Limb (tissue), 2 donors: ENCODE measurements around the gene SOBP.

Experiments used
- DNase-seq, 2 donors: peaks; one replicate each; pipeline ENCODE4 v3.0.0-alpha.2; 2016; ENCODE audit errors: extremely low spot score in 2 of 2

The SOBP gene

GRCh38 chr6:107584726-107585125 lies 94.8 kb downstream of the SOBP start:
- DNase-seq, result no peak

- DNase-seq, result peak in 1 of 2 donors; percentile 38
These were observed 96.0 kb downstream of the SOBP start for GRCh38 chr6:107585815-107586435.

- DNase-seq, result no peak
These were observed 97.5 kb downstream of the SOBP start for GRCh38 chr6:107587451-107587850.

- DNase-seq, result no peak
These were observed 99.3 kb downstream of the SOBP start for GRCh38 chr6:107589199-107589598.

GRCh38 chr6:107589934-107590333 lies 100.0 kb downstream of the SOBP start:
- no peak for DNase-seq

- no peak for DNase-seq
These were observed 100.5 kb downstream of the SOBP start for GRCh38 chr6:107590378-107590777.

GRCh38 chr6:107591346-107591745 lies 101.4 kb downstream of the SOBP start:
- no peak for DNase-seq

GRCh38 chr6:107592806-107593205 lies 102.9 kb downstream of the SOBP start:
- no peak for DNase-seq

- no peak for DNase-seq
These were observed 104.8 kb downstream of the SOBP start for GRCh38 chr6:107594736-107595135.

- DNase-seq, result no peak
These were observed 108.2 kb downstream of the SOBP start for GRCh38 chr6:107598091-107598490.

GRCh38 chr6:107599043-107599442 lies 109.1 kb downstream of the SOBP start:
- no peak for DNase-seq

GRCh38 chr6:107600121-107600520 lies 110.2 kb downstream of the SOBP start:
- no peak for DNase-seq

GRCh38 chr6:107600936-107601335 lies 111.0 kb downstream of the SOBP start:
- peak; percentile 47 to 73 for DNase-seq

GRCh38 chr6:107601406-107601805 lies 111.5 kb downstream of the SOBP start:
- no peak for DNase-seq

- DNase-seq, result no peak
These were observed 112.5 kb downstream of the SOBP start for GRCh38 chr6:107602321-107603005.

GRCh38 chr6:107603006-107603370 lies 113.1 kb downstream of the SOBP start:
- DNase-seq, result no peak

- no peak for DNase-seq
These were observed 114.6 kb downstream of the SOBP start for GRCh38 chr6:107604549-107604948.

GRCh38 chr6:107606407-107606806 lies 116.5 kb downstream of the SOBP start:
- DNase-seq, result no peak

- DNase-seq, result peak in 1 of 2 donors; percentile 45
These were observed 117.2 kb downstream of the SOBP start for GRCh38 chr6:107607116-107607515.

GRCh38 chr6:107611094-107611810 lies 121.3 kb downstream of the SOBP start:
- DNase-seq, result no peak

- DNase-seq, result no peak
These were observed 123.0 kb downstream of the SOBP start for GRCh38 chr6:107612762-107613415.
